GM12892 (cell line): ENCODE measurements around the gene DOCK7.

Experiments
- POLR2A ChIP-seq: IDR thresholded peaks from 2 replicates; pipeline ENCODE4 v1.6.1; 2011; ENCODE audit warnings: low read depth, low read length, control low read depth
- POLR2AphosphoS5 ChIP-seq: IDR thresholded peaks from 2 replicates; pipeline ENCODE4 v1.6.1; 2011; ENCODE audit warnings: low read depth, low read length, control low read depth

GRCh38 chr1:62436466-62437272 lies 251.5 kb downstream of the DOCK7 start, which contains the start of gene USP1:
- TF ChIP-seq POLR2A (peak; percentile 86), POLR2AphosphoS5 (peak; percentile 83)
